ENCODE measurements around the gene MAVS.

DNA sequence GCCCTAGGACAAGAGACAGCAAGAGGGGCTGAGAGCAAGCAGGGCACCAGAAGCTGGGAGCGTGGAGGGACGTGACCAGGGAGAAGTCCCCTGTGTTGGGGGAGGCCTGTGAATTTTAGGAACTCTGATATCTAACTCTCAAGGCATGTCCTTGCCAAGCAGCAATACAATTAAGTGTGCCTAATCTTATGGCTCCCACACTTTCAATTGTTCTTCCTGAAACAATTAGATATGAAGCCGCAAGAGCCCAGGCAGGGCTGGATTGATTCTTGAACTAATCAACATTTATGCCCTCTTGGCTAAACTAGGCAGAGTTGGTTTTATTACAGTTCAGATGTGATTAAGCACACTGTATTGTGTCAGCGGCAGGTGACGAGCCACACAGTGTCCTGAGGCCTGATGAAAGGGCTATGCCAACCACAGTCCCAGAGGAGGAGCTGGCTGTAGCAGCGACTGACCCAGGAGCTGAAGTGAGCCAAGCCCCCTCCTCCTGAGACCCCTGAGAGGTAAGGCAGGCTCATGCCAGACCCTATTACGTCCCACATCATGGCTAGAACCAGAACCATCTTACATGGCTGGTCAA, 4.2 kb upstream of the MAVS start:
- TF ChIP-seq, protein P1, sequence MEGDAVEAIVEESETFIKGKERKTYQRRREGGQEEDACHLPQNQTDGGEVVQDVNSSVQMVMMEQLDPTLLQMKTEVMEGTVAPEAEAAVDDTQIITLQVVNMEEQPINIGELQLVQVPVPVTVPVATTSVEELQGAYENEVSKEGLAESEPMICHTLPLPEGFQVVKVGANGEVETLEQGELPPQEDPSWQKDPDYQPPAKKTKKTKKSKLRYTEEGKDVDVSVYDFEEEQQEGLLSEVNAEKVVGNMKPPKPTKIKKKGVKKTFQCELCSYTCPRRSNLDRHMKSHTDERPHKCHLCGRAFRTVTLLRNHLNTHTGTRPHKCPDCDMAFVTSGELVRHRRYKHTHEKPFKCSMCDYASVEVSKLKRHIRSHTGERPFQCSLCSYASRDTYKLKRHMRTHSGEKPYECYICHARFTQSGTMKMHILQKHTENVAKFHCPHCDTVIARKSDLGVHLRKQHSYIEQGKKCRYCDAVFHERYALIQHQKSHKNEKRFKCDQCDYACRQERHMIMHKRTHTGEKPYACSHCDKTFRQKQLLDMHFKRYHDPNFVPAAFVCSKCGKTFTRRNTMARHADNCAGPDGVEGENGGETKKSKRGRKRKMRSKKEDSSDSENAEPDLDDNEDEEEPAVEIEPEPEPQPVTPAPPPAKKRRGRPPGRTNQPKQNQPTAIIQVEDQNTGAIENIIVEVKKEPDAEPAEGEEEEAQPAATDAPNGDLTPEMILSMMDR (IDR thresholded peaks at IDR 0.05), result no peak
- no peak for TF ChIP-seq POLR2AphosphoS5 (IDR thresholded peaks at IDR 0.05)
- TF ChIP-seq EP300 (IDR thresholded peaks at IDR 0.05), result no peak
